CD4-positive, alpha-beta T cell treated with Interleukin-4 for 4 hours (primary cell): Measurements from ENCODE around the gene DDX18.
"Not testable (repeated sequence)": the region's sequence is repeated elsewhere in the genome, so short reads cannot be mapped to it uniquely, and the experiment has no call there.

Experiments used
- DNase-seq: peaks from one replicate; pipeline ENCODE4 v3.0.0-alpha.2; 2020

The DDX18 gene

GRCh38 chr2:117814417-117815264, at the start of gene DDX18:
Gene DDX18 (plus strand): TSS chr2:117814691. CDS start chr2:117814778, 87 bp downstream.
- DNase-seq = peak; percentile 98

GRCh38 chr2:117770730-117771129, 43.8 kb upstream of the DDX18 start:
- DNase-seq = no peak

GRCh38 chr2:117771969-117772630, 42.4 kb upstream of the DDX18 start:
- no peak for DNase-seq

GRCh38 chr2:117774716-117775115, 39.8 kb upstream of the DDX18 start:
- no peak for DNase-seq

- DNase-seq = no peak
Measured at GRCh38 chr2:117775703-117776219, 38.7 kb upstream of the DDX18 start.

GRCh38 chr2:117776888-117777287, 37.6 kb upstream of the DDX18 start:
- no peak for DNase-seq

GRCh38 chr2:117785740-117786139, 28.8 kb upstream of the DDX18 start:
- peak; percentile 45 for DNase-seq

GRCh38 chr2:117786520-117786919, 28.0 kb upstream of the DDX18 start:
- DNase-seq = no peak

- no peak for DNase-seq
Measured at GRCh38 chr2:117789505-117789904, 25.0 kb upstream of the DDX18 start.

- no peak for DNase-seq
Measured at GRCh38 chr2:117794668-117795067, 19.8 kb upstream of the DDX18 start.

GRCh38 chr2:117801826-117802225, 12.7 kb upstream of the DDX18 start:
- no peak for DNase-seq

- DNase-seq = not testable (repeated sequence)
Measured at GRCh38 chr2:117803644-117804325, 10.7 kb upstream of the DDX18 start.

GRCh38 chr2:117812443-117812842, 2.0 kb upstream of the DDX18 start:
- no peak for DNase-seq

GRCh38 chr2:117815946-117816345, 1.5 kb downstream of the DDX18 start:
- DNase-seq = no peak

- no peak for DNase-seq
Measured at GRCh38 chr2:117818921-117819320, 4.4 kb downstream of the DDX18 start.

- peak; percentile 13 for DNase-seq
Measured at GRCh38 chr2:117820444-117820843, 6.0 kb downstream of the DDX18 start.

GRCh38 chr2:117825437-117825836, 10.9 kb downstream of the DDX18 start:
- no peak for DNase-seq

GRCh38 chr2:117827464-117827863, 13.0 kb downstream of the DDX18 start:
- DNase-seq = not testable (repeated sequence)

- DNase-seq = no peak
Measured at GRCh38 chr2:117828870-117829269, 14.4 kb downstream of the DDX18 start.

GRCh38 chr2:117832332-117832731, 17.8 kb downstream of the DDX18 start:
- DNase-seq = no peak

GRCh38 chr2:117832905-117833613, 18.6 kb downstream of the DDX18 start:
- DNase-seq = no peak

- no peak for DNase-seq
Measured at GRCh38 chr2:117833911-117834310, 19.4 kb downstream of the DDX18 start.

GRCh38 chr2:117834992-117835391, 20.5 kb downstream of the DDX18 start:
- DNase-seq = no peak
